ENCODE results near the gene EXOC3. TPM values are rescaled to one million over a fixed set of nuclear protein-coding genes. Genes with fewer than 3 reads are reported as not detected.

Gene EXOC3
- total and polyA plus RNA-seq, 11 donors = 20.6 to 45.5 (median 42.8) TPM

DNA sequence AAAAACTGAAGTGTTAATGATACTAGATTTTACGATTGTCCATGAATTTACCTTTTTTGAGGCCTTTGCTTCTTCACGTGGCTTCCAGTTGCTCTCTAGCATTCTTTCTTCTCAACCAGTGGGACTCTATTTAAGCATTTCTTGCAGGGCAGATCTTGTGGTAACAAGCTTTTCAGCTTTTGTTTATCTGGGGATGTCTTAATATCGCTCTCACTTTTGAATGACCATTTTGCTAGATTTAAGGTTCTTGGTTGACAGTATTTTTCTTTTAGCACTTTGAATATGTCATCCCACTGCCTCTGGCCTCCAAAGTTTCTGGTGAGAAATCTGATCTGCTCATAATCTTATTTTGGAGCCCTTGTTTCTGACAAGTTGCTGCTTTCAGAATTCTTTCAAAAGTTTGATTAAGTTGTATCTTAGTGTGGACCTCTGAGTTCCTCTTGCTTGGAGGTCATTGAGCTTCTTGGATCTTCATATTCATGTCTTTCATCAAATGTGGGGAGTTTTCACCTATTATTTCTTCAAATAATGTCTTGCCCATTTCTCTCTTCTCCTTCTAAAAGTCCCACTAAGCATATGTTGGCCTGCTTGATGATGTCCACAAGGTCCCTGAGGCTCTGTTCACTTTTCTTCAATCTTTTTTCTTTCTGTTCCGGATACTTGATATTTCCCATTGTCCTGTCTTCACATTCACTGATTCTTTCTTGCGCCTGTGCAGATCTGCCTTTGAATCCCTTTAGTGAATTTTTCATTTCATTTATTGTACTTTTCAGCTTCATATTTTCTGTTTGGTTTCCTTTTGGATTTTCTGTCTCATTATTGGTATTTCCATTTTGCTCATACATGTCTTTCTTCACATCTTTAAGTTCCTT lies 8.8 kb downstream of the EXOC3 start:
- Histone ChIP-seq H3K27me3 (no peaks in the 10 kb centered on the region), H3K4me3 (no peak overlapping the region), H3K27ac (no peak overlapping the region), H3K36me3 (peaks cover 0 to 99% (median 97%) of the 10 kb centered on the region in 9 donors), H3K9me3 (peaks cover 0 to 26% (median 13%) of the 10 kb centered on the region in 12 donors), H3K4me1 (peaks cover 0 to 23% (median 0%) of the 10 kb centered on the region in 12 donors)
- no peak for TF ChIP-seq POLR2A (IDR thresholded peaks at IDR 0.05)
- no peak for TF ChIP-seq CTCF (IDR thresholded peaks at IDR 0.05)
- DNase-seq (no peak), ATAC-seq (no peak)
- WGBS, 4 donors = 78 to 96% (median 79%) methylated on average over 5 of the region's 5 CpGs
- intact Hi-C loops (cut with DNase I) = no loop called here

DNA sequence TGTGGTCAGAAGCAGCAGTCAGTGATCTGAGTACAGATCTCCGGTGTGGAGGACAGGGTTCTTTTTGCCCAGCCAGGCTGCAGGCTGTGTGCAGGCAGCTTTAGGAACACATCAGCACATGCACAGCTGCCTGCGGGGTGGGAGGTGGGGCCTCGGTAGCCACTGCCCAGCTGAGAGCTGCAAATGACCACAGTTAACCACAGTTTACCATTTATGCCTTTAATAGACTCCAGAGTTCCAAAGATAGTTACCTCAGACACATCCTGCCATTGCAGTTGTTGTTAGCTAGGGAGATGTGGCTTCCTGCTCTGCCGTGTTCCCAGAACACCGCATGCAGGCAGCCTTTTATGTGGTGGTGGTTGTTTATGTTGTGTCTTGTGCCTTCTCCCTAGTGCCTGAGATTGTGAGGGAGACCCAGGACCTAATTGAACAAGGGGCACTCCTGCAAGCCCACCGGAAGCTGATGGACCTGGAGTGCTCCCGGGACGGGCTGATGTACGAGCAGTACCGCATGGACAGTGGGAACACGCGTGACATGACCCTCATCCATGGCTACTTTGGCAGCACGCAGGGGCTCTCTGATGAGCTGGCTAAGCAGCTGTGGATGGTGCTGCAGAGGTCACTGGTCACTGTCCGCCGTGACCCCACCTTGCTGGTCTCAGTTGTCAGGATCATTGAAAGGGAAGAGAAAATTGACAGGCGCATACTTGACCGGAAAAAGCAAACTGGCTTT lies 10.2 kb downstream of the EXOC3 start:
- peak in 2 of 5 donors; percentile 20 to 38 for DNase-seq
- WGBS, 4 donors = 94 to 100% (median 98%) methylated on average over 11 to 17 of the region's 17 CpGs

DNA sequence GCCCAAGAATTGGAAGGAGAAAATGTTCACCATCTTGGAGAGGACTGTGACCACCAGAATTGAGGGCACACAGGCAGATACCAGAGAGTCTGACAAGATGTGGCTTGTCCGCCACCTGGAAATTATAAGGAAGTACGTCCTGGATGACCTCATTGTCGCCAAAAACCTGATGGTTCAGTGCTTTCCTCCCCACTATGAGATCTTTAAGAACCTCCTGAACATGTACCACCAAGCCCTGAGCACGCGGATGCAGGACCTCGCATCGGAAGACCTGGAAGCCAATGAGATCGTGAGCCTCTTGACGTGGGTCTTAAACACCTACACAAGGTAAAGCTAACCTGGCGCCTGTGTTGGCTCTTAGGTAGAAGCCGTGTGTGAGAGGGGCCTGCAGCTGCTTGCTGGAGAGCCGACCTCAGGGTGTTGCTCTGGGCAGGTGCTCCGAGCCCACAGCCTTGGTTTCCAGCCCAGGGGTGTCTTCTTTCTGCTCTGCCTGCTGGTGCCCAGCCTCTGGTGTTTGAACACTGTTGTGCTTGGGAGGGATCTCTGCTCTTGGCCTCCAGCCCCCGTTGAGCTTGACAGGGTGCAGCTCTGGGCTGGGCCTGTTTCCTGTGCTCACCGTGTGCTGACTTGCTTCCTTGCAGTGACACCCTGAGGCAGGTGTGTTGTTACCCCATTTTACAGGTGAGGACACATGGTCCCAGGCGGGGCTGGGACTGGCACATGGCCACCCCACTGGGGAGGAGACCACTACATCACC lies 10.9 kb downstream of the EXOC3 start:
- Histone ChIP-seq H3K27ac (no peak overlapping the region), H3K9me3 (peaks cover 0 to 26% (median 13%) of the 10 kb centered on the region in 12 donors), H3K36me3 (peaks cover 0 to 99% (median 97%) of the 10 kb centered on the region in 9 donors), H3K4me1 (peaks cover 0 to 3% (median 0%) of the 10 kb centered on the region in 12 donors), H3K27me3 (no peaks in the 10 kb centered on the region), H3K4me3 (no peak overlapping the region)
- intact Hi-C loops (cut with DNase I) = no loop called here
- TF ChIP-seq CTCF (IDR thresholded peaks at IDR 0.05) (no peak), POLR2A (IDR thresholded peaks at IDR 0.05) (no peak)
- DNase-seq (peak in 3 of 5 donors; percentile 6 to 23 (median 13)), ATAC-seq (peak in 3 of 4 donors; percentile 16 to 25 (median 18))
- 94 to 96% (median 94%) methylated on average over 14 to 16 of the region's 16 CpGs for WGBS, 4 donors

More for the DNA sequence above, 10.2 kb downstream of the EXOC3 start:
- no peak for TF ChIP-seq CTCF (IDR thresholded peaks at IDR 0.05)
- no peak for TF ChIP-seq POLR2A (IDR thresholded peaks at IDR 0.05)
- ATAC-seq = no peak
- Histone ChIP-seq H3K27ac (no peak overlapping the region), H3K36me3 (peaks cover 0 to 99% (median 97%) of the 10 kb centered on the region in 9 donors), H3K4me3 (no peak overlapping the region), H3K4me1 (peaks cover 0 to 11% (median 0%) of the 10 kb centered on the region in 12 donors), H3K9me3 (peaks cover 0 to 26% (median 13%) of the 10 kb centered on the region in 12 donors), H3K27me3 (no peaks in the 10 kb centered on the region)
- intact Hi-C loops (cut with DNase I) = no loop called here
